Hepatocyte (in vitro differentiated cells): ENCODE data around the gene EFNA2.

Experiments
- EZH2phosphoT487 ChIP-seq: fragments of 200-600 bp; sonication (generic); IDR thresholded peaks from one replicate; pipeline ENCODE4 v1.6.1; 2018; ENCODE audit warnings: antibody characterized with exemption, mild to moderate bottlenecking, low read depth, moderate library complexity; ENCODE audit not compliant: unreplicated experiment, severe bottlenecking
- TF ChIP-seq, protein P1 (sequence below): fragments of 200-600 bp; sonication (generic); IDR thresholded peaks from 2 replicates; pipeline ENCODE4 v1.5.1; 2016; ENCODE audit warnings: antibody characterized with exemption, mild to moderate bottlenecking; ENCODE audit not compliant: poor library complexity

DNA sequence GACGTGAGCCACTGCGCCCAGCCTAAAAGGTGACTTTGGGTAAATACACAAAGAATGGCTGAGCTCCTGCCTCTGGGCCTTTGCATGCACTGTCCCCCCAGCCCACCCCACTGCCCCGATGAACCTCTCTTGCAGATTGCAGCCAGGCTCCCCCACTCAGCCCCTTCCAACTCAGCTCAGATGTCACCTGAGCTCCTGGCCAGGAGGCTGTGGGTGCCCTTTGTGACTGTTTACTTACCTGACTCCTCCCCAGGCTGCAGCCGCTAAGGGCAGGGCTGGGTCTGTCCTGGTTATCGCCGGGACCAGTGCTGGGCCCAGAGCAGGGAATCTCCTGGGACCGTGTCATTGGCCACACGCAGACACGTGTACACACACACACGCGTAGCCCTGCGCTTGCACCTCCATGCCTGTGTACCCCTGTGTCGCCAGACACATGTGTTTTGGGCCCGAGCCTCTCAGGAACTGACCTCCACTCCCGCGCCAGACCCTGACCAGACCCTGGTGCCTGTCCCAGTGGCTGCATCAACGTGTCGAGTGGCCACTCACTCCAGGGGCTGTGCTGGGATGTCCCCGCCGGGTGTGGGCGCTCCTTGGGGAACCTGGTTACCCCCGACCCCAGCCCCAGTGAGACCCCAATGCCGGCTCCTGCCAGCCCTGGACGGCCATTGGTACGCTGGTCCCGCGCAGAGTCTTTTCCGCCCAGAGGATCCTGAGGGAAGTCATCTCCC, 18.7 kb downstream of the EFNA2 start:
- TF ChIP-seq, protein P1, sequence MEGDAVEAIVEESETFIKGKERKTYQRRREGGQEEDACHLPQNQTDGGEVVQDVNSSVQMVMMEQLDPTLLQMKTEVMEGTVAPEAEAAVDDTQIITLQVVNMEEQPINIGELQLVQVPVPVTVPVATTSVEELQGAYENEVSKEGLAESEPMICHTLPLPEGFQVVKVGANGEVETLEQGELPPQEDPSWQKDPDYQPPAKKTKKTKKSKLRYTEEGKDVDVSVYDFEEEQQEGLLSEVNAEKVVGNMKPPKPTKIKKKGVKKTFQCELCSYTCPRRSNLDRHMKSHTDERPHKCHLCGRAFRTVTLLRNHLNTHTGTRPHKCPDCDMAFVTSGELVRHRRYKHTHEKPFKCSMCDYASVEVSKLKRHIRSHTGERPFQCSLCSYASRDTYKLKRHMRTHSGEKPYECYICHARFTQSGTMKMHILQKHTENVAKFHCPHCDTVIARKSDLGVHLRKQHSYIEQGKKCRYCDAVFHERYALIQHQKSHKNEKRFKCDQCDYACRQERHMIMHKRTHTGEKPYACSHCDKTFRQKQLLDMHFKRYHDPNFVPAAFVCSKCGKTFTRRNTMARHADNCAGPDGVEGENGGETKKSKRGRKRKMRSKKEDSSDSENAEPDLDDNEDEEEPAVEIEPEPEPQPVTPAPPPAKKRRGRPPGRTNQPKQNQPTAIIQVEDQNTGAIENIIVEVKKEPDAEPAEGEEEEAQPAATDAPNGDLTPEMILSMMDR, result no peak
- no peak for TF ChIP-seq EZH2phosphoT487
